Spinal cord (tissue), 10 donors: ENCODE data around the gene IFI6. TPM values are rescaled to one million over a fixed set of nuclear protein-coding genes. Genes with fewer than 3 reads are reported as not detected.
"Not testable (repeated sequence)": the region's sequence is repeated elsewhere in the genome, so short reads cannot be mapped to it uniquely, and the experiment has no call there.

ENCODE experiments used
- DNase-seq, 6 donors: peaks; one replicate each; pipeline versions ENCODE4 v3.0.0 to v3.0.0-alpha.2; 2013 to 2015; ENCODE audit warnings: low spot score in 6 of 6, low read depth in 4 of 6
- H3K27ac ChIP-seq: one replicate; pipeline ENCODE4 v1.5.1; 2013; ENCODE audit warnings: low read depth, low read length, control low read depth
- H3K27me3 ChIP-seq: one replicate; pipeline ENCODE4 v1.6.1; 2013; ENCODE audit warnings: low read length; ENCODE audit not compliant: control insufficient read depth, insufficient read depth
- H3K36me3 ChIP-seq: one replicate; pipeline ENCODE4 v1.6.1; 2013; ENCODE audit warnings: low read length; ENCODE audit not compliant: control insufficient read depth, insufficient read depth
- H3K4me1 ChIP-seq: one replicate; pipeline ENCODE4 v1.6.1; 2013; ENCODE audit warnings: low read length; ENCODE audit not compliant: control insufficient read depth, insufficient read depth
- H3K4me3 ChIP-seq: one replicate; pipeline ENCODE4 v1.5.1; 2013; ENCODE audit warnings: low read depth, low read length, control low read depth
- H3K9me3 ChIP-seq: one replicate; pipeline ENCODE4 v1.6.1; 2013; ENCODE audit warnings: low read length; ENCODE audit not compliant: control insufficient read depth, insufficient read depth
- WGBS: methylation state at CpG from one replicate; pipeline ENCODE4 v1.1.5; 2013; ENCODE audit warnings: missing lambda C conversion rate; ENCODE audit not compliant: insufficient coverage; 5-methylcytosine and 5-hydroxymethylcytosine counted together
- polyA plus RNA-seq, 2 donors: library from polyadenylated mRNA; unstranded; fragments of 120-200 nt; gene quantifications; one replicate each; pipeline ENCODE4 v1.2.1, GENCODE V29; 2013; ENCODE audit not compliant: insufficient read length in 2 of 2
- total RNA-seq, 2 donors: library from RNA; depleted of rRNA in 1 of 2; stranded (reverse); fragments of 120-200 nt in 1 of 2; fragments of >200 nt in 1 of 2; gene quantifications; one replicate each; pipeline versions ENCODE4 v1.2.3 to v1.2.4, GENCODE V29; 2013 to 2014
- donor health status: healthy.

IFI6 gene
- total and polyA plus RNA-seq, 4 donors: 87.6 to 247 (median 115) TPM

GRCh38 chr1:27644369-27645070 is 27.5 kb downstream of the IFI6 start:
- H3K27ac ChIP-seq: no peak overlapping the region
- H3K9me3 ChIP-seq: no peaks in the 10 kb centered on the region
- H3K4me1 ChIP-seq: peaks cover 4% of the 10 kb centered on the region
- DNase-seq: no peak
- H3K27me3 ChIP-seq: no peaks in the 10 kb centered on the region
- no peaks in the 10 kb centered on the region for H3K36me3 ChIP-seq
- 63% methylated on average over 1 of the region's 5 CpGs for WGBS
- H3K4me3 ChIP-seq: no peak overlapping the region

GRCh38 chr1:27643600-27644368 is 28.2 kb downstream of the IFI6 start:
- WGBS: 36% methylated on average over 13 of the region's 13 CpGs
- no peaks in the 10 kb centered on the region for H3K27me3 ChIP-seq
- H3K27ac ChIP-seq: no peak overlapping the region
- no peaks in the 10 kb centered on the region for H3K36me3 ChIP-seq
- peak in 1 of 6 donors; percentile 46 for DNase-seq
- no peaks in the 10 kb centered on the region for H3K9me3 ChIP-seq
- H3K4me1 ChIP-seq: peaks cover 4% of the 10 kb centered on the region
- no peak overlapping the region for H3K4me3 ChIP-seq

GRCh38 chr1:27640514-27640913 is 31.5 kb downstream of the IFI6 start:
- not testable (repeated sequence) for H3K4me1 ChIP-seq, H3K9me3 ChIP-seq, H3K4me3 ChIP-seq, H3K27me3 ChIP-seq, DNase-seq, H3K27ac ChIP-seq, H3K36me3 ChIP-seq
- 98% methylated on average over 4 of the region's 9 CpGs for WGBS

- no peak overlapping the region for H3K27ac ChIP-seq
- no peaks in the 10 kb centered on the region for H3K36me3 ChIP-seq
- H3K9me3 ChIP-seq: no peaks in the 10 kb centered on the region
- peaks cover 20% of the 10 kb centered on the region for H3K27me3 ChIP-seq
- no peak overlapping the region for H3K4me3 ChIP-seq
- DNase-seq: no peak
- WGBS: no CpG with 5 or more reads among the region's 2 CpGs
- peaks cover 14% of the 10 kb centered on the region for H3K4me1 ChIP-seq
These were observed 33.2 kb downstream of the IFI6 start for GRCh38 chr1:27638805-27639204.

- DNase-seq: no peak
- Histone ChIP-seq H3K9me3 (no peaks in the 10 kb centered on the region), H3K27me3 (peaks cover 26% of the 10 kb centered on the region), H3K4me3 (no peak overlapping the region), H3K27ac (no peak overlapping the region), H3K36me3 (no peaks in the 10 kb centered on the region), H3K4me1 (peaks cover 17% of the 10 kb centered on the region)
- WGBS: 39% methylated on average over 2 of the region's 5 CpGs
These were observed 33.8 kb downstream of the IFI6 start for GRCh38 chr1:27638047-27638734.

GRCh38 chr1:27635396-27636142 is 36.4 kb downstream of the IFI6 start:
- Histone ChIP-seq H3K27me3 (peaks cover 34% of the 10 kb centered on the region), H3K4me1 (peaks cover 27% of the 10 kb centered on the region), H3K4me3 (no peak overlapping the region), H3K27ac (no peak overlapping the region), H3K9me3 (no peaks in the 10 kb centered on the region), H3K36me3 (no peaks in the 10 kb centered on the region)
- WGBS: 44% methylated on average over 3 of the region's 11 CpGs
- DNase-seq: no peak

GRCh38 chr1:27634985-27635367 is 37.0 kb downstream of the IFI6 start, which contains the start of gene FGR:
FGR (minus strand) TSS chr1:27635185; CDS start chr1:27623916, 11,269 bp downstream.
- no peak within 1 kb of the TSS for H3K27ac ChIP-seq
- peak within 1 kb of the TSS; percentile 12 for H3K4me3 ChIP-seq
- WGBS: 11% methylated on average over 23 of the region's 28 CpGs

GRCh38 chr1:27634177-27634984 is 37.6 kb downstream of the IFI6 start:
- no peak overlapping the region for H3K27ac ChIP-seq
- peaks cover 34% of the 10 kb centered on the region for H3K27me3 ChIP-seq
- WGBS: 2% methylated on average over 63 of the region's 63 CpGs
- peaks cover 27% of the 10 kb centered on the region for H3K4me1 ChIP-seq
- peak overlapping the region; percentile 12 for H3K4me3 ChIP-seq
- H3K9me3 ChIP-seq: no peaks in the 10 kb centered on the region
- no peaks in the 10 kb centered on the region for H3K36me3 ChIP-seq
- DNase-seq: peak in 1 of 6 donors; percentile 50

More at GRCh38 chr1:27634985-27635367, 37.0 kb downstream of the IFI6 start, which contains the start of gene FGR:
- no peak for DNase-seq
- H3K4me1 ChIP-seq: peaks cover 27% of the 10 kb centered on the region
- no peaks in the 10 kb centered on the region for H3K9me3 ChIP-seq
- peaks cover 34% of the 10 kb centered on the region for H3K27me3 ChIP-seq
- H3K36me3 ChIP-seq: no peaks in the 10 kb centered on the region
